B cell (primary cell): Measurements from ENCODE around the gene DENND1A. TPM values are rescaled to one million over a fixed set of nuclear protein-coding genes. Genes with fewer than 3 reads are reported as not detected.

Experiments used
- ATAC-seq: fragments of 200-7000 bp; cut with Tn5 transposase; one replicate; pipeline ENCODE4 v1.10.0; 2021; ENCODE audit warnings: low read depth, mild to moderate bottlenecking, moderate number of reproducible peaks, moderate library complexity
- CTCF ChIA-PET: fragments of 350-600 bp; sonication (Branson Sonifier 250); formaldehyde crosslinking; loops from one replicate; lab custom pipeline; 2021; ENCODE audit warnings: antibody characterized with exemption, inconsistent platforms; lab: Charles Lee
- POLR2A ChIA-PET: fragments of 350-600 bp; sonication (Branson Sonifier 250); formaldehyde crosslinking; loops from one replicate; lab custom pipeline; 2021; ENCODE audit warnings: antibody characterized with exemption; lab: Charles Lee
- DNase-seq: peaks from one replicate; pipeline ENCODE4 v3.0.0; 2013
- H2AFZ ChIP-seq: 2 replicates; pipeline ENCODE4 v1.6.1; 2012; ENCODE audit warnings: mild to moderate bottlenecking, low read depth, low read length; ENCODE audit not compliant: insufficient read depth, poor library complexity, severe bottlenecking
- H3K27ac ChIP-seq, 2 donors: 1 replicate in 1 of 2; 2 replicates in 1 of 2; pipeline ENCODE4 v1.5.1; 2012 to 2013; ENCODE audit warnings: low read length in 2 of 2, mild to moderate bottlenecking in 2 of 2, moderate library complexity in 1 of 2
- H3K27me3 ChIP-seq, 4 experiments: fragments of 200-600 bp in 1 of 4; sonication (generic) in 1 of 4; replicated peaks in 1 of 4; 1 replicate in 2 of 4; 2 replicates in 2 of 4; pipeline versions ENCODE4 v1.6.1 to v1.7.0; 2013 to 2016; ENCODE audit warnings: low read length in 3 of 4, mild to moderate bottlenecking in 2 of 4, mixed read lengths in 1 of 4, moderate library complexity in 1 of 4; ENCODE audit not compliant: insufficient read depth in 4 of 4, control insufficient read depth in 3 of 4; ENCODE audit errors: control extremely low read depth in 1 of 4
- H3K36me3 ChIP-seq, 2 experiments: replicated peaks in 1 of 2; 1 replicate in 1 of 2; 2 replicates in 1 of 2; pipeline versions ENCODE4 v1.6.1 to v1.7.1; 2013; ENCODE audit warnings: low read length in 1 of 2; ENCODE audit not compliant: insufficient read depth in 2 of 2, control insufficient read depth in 1 of 2; ENCODE audit errors: control extremely low read depth in 1 of 2, extremely low read depth in 1 of 2
- H3K4me1 ChIP-seq, 2 donors: fragments of 200-600 bp in 1 of 2; sonication (generic) in 1 of 2; 1 replicate in 1 of 2; 2 replicates in 1 of 2; pipeline versions ENCODE4 v1.5.1 to v1.6.1; 2013 to 2017; ENCODE audit warnings: low read length in 2 of 2; ENCODE audit not compliant: control insufficient read depth in 2 of 2, insufficient read depth in 2 of 2
- H3K4me2 ChIP-seq: replicated peaks from 2 replicates; pipeline ENCODE3; 2012; ENCODE audit warnings: mild to moderate bottlenecking, low read depth, low read length; ENCODE audit not compliant: poor library complexity, severe bottlenecking
- H3K4me3 ChIP-seq, 5 experiments: fragments of 200-600 bp in 1 of 5; sonication (generic) in 1 of 5; 1 replicate in 3 of 5; 2 replicates in 2 of 5; pipeline versions ENCODE4 v1.5.1 to v1.7.0; 2011 to 2016; ENCODE audit warnings: low read length in 4 of 5, mild to moderate bottlenecking in 4 of 5, low read depth in 2 of 5, control low read depth in 1 of 5, moderate library complexity in 1 of 5; ENCODE audit not compliant: insufficient read depth in 1 of 5; ENCODE audit errors: control extremely low read depth in 1 of 5, extremely low read depth in 1 of 5
- H3K79me2 ChIP-seq: fragments of 200-600 bp; sonication (generic); one replicate; pipeline ENCODE4 v1.6.0; 2016; ENCODE audit warnings: low read length; ENCODE audit not compliant: control insufficient read depth, insufficient read depth
- H3K9ac ChIP-seq: fragments of 200-600 bp; sonication (generic); 2 replicates; pipeline ENCODE4 v1.6.1; 2017; ENCODE audit warnings: mild to moderate bottlenecking, low read length, moderate library complexity
- H3K9me3 ChIP-seq, 3 donors: one replicate each; pipeline versions ENCODE4 v1.6.1 to v1.7.1; 2013; ENCODE audit warnings: low read length in 2 of 3; ENCODE audit not compliant: control insufficient read depth in 2 of 3, insufficient read depth in 1 of 3; ENCODE audit errors: control extremely low read depth in 1 of 3
- H4K20me1 ChIP-seq: 2 replicates; pipeline ENCODE4 v1.6.0; 2012; ENCODE audit warnings: mild to moderate bottlenecking, low read length; ENCODE audit not compliant: insufficient read depth, control insufficient read depth, poor library complexity, severe bottlenecking
- H3K27ac Mint-ChIP-seq: one replicate; pipeline ENCODE4 v1.8.0; 2021; ENCODE audit warnings: mixed read lengths
- H3K27me3 Mint-ChIP-seq: one replicate; pipeline ENCODE4 v1.8.0; 2021; ENCODE audit warnings: mixed read lengths
- H3K4me1 Mint-ChIP-seq: one replicate; pipeline ENCODE4 v1.8.0; 2021; ENCODE audit warnings: mixed read lengths
- H3K4me3 Mint-ChIP-seq: one replicate; pipeline ENCODE4 v1.8.0; 2021; ENCODE audit warnings: mixed read lengths
- H3K9me3 Mint-ChIP-seq: one replicate; pipeline ENCODE4 v1.8.0; 2022; ENCODE audit warnings: mixed read lengths; ENCODE audit not compliant: insufficient read depth
- CTCF ChIP-seq: fragments of 200-600 bp; IDR thresholded peaks from one replicate; pipeline ENCODE4 v1.8.0; 2022; ENCODE audit warnings: antibody characterized with exemption, mild to moderate bottlenecking
- EZH2 ChIP-seq: IDR thresholded peaks from 2 replicates; pipeline ENCODE4 v1.6.1; 2012; ENCODE audit warnings: borderline replicate concordance, low read depth, mild to moderate bottlenecking, moderate library complexity, low read length; ENCODE audit not compliant: insufficient read depth, poor library complexity, severe bottlenecking
- WGBS: methylation state at CpG from one replicate; pipeline ENCODE4 v1.1.5; 2013; ENCODE audit warnings: missing lambda C conversion rate; ENCODE audit not compliant: insufficient coverage; 5-methylcytosine and 5-hydroxymethylcytosine counted together
- intact Hi-C: fragments of 100-400 bp; cut with micrococcal nuclease; formaldehyde crosslinking; loops from one replicate; pipeline ENCODE4 v1.10.0; 2022
- polyA plus RNA-seq: library from polyadenylated mRNA; depleted of rRNA; stranded (reverse); fragments of >200 nt; gene quantifications from 2 replicates; pipeline ENCODE4 v1.2.3, GENCODE V29; 2012
- total RNA-seq, 2 donors: library from RNA; stranded (reverse); fragments of 120-200 nt in 1 of 2; gene quantifications; 1 replicate in 1 of 2; 2 replicates in 1 of 2; pipeline versions ENCODE4 v1.2.3 to v1.2.4, GENCODE V29; 2013 to 2022

DENND1A gene
- total and polyA plus RNA-seq, 2 donors (not counting 1 experiment from before 2014, with no cell fraction given), result 10.8 to 26.0 TPM

GRCh38 chr9:123696476-123696875 is 233.4 kb downstream of the DENND1A start:
- H4K20me1 ChIP-seq, result no peaks in the 10 kb centered on the region
- peaks cover 2% of the 10 kb centered on the region for H3K79me2 ChIP-seq
- no peak for ATAC-seq
- H3K9ac ChIP-seq, result no peak overlapping the region
- no peak overlapping the region for H3K4me3 Mint-ChIP-seq
- intact Hi-C loops, result loop anchor here (5.0 kb wide), 1 partner anchor 34 kb away; no protein-coding TSS in a partner anchor
- CTCF ChIA-PET, result interaction anchor here (2.7 kb wide), 1 partner anchor 9 kb away, joined by 8 read pairs; no protein-coding TSS in a partner anchor
- no peaks in the 10 kb centered on the region for H3K27me3 ChIP-seq
- H3K27ac Mint-ChIP-seq, result no peak overlapping the region
- H3K27ac ChIP-seq, result no peak overlapping the region
- peaks cover 36% of the 10 kb centered on the region for H3K4me1 Mint-ChIP-seq
- H3K27me3 Mint-ChIP-seq, result no peaks in the 10 kb centered on the region
- peaks cover 3% of the 10 kb centered on the region for H3K9me3 Mint-ChIP-seq
- H2AFZ ChIP-seq, result no peak overlapping the region
- peaks cover 4 to 9% (median 6%) of the 10 kb centered on the region in 3 donors for H3K9me3 ChIP-seq
- DNase-seq, result no peak
- no CpG with 5 or more reads among the region's 4 CpGs for WGBS
- H3K4me2 ChIP-seq, result no peak overlapping the region
- peaks cover 0 to 2% of the 10 kb centered on the region in 2 experiments for H3K36me3 ChIP-seq
- TF ChIP-seq EZH2, result no peak
- H3K4me3 ChIP-seq, result no peak overlapping the region
- peaks cover 15 to 20% of the 10 kb centered on the region in 2 donors for H3K4me1 ChIP-seq
- POLR2A ChIA-PET, result no interaction called here

- H2AFZ ChIP-seq, result no peak overlapping the region
- intact Hi-C loops, result loop anchor here (5.0 kb wide), 1 partner anchor 33 kb away; no protein-coding TSS in a partner anchor
- no peaks in the 10 kb centered on the region for H3K79me2 ChIP-seq
- ATAC-seq, result no peak
- H3K27me3 ChIP-seq, result no peaks in the 10 kb centered on the region
- Mint-ChIP-seq H3K4me1 (peaks cover 37% of the 10 kb centered on the region), H3K4me3 (no peak overlapping the region), H3K9me3 (no peaks in the 10 kb centered on the region), H3K27ac (no peak overlapping the region), H3K27me3 (no peaks in the 10 kb centered on the region)
- TF ChIP-seq CTCF (no peak), EZH2 (no peak)
- H3K4me1 ChIP-seq, result peaks cover 15 to 20% of the 10 kb centered on the region in 2 donors
- H3K9ac ChIP-seq, result no peak overlapping the region
- POLR2A ChIA-PET, result no interaction called here
- no peak for DNase-seq
- no peaks in the 10 kb centered on the region for H4K20me1 ChIP-seq
- WGBS, result no CpG with 5 or more reads among the region's 3 CpGs
- H3K4me2 ChIP-seq, result no peak overlapping the region
- H3K9me3 ChIP-seq, result peaks cover 0 to 1% (median 1%) of the 10 kb centered on the region in 3 donors
- peaks cover 0 to 1% of the 10 kb centered on the region in 2 experiments for H3K36me3 ChIP-seq
- no peak overlapping the region for H3K4me3 ChIP-seq
- CTCF ChIA-PET, result no interaction called here
- no peak overlapping the region for H3K27ac ChIP-seq
Measured at GRCh38 chr9:123695386-123695785, 234.5 kb downstream of the DENND1A start.
